Measurements from ENCODE around the gene KLHL40.

- no peak for TF ChIP-seq EP300 (IDR thresholded peaks at IDR 0.05; ENCODE audit: low read depth)
- TF ChIP-seq, protein P1, sequence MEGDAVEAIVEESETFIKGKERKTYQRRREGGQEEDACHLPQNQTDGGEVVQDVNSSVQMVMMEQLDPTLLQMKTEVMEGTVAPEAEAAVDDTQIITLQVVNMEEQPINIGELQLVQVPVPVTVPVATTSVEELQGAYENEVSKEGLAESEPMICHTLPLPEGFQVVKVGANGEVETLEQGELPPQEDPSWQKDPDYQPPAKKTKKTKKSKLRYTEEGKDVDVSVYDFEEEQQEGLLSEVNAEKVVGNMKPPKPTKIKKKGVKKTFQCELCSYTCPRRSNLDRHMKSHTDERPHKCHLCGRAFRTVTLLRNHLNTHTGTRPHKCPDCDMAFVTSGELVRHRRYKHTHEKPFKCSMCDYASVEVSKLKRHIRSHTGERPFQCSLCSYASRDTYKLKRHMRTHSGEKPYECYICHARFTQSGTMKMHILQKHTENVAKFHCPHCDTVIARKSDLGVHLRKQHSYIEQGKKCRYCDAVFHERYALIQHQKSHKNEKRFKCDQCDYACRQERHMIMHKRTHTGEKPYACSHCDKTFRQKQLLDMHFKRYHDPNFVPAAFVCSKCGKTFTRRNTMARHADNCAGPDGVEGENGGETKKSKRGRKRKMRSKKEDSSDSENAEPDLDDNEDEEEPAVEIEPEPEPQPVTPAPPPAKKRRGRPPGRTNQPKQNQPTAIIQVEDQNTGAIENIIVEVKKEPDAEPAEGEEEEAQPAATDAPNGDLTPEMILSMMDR (IDR thresholded peaks at IDR 0.05) = no peak
Observed at GRCh38 chr3:42647821-42648459, 37.4 kb upstream of the KLHL40 start.
